Mucosa of stomach (tissue), 1 donor: Measurements from ENCODE around the gene LUZP1.

Experiments used
- H3K27me3 ChIP-seq: one replicate; pipeline ENCODE4 v1.7.0; 2013; ENCODE audit warnings: mild to moderate bottlenecking, low read length; ENCODE audit not compliant: control insufficient read depth, insufficient read depth
- H3K36me3 ChIP-seq: one replicate; pipeline ENCODE4 v1.7.0; 2013; ENCODE audit warnings: low read length; ENCODE audit not compliant: control insufficient read depth, insufficient read depth
- H3K4me1 ChIP-seq: one replicate; pipeline ENCODE4 v1.7.0; 2013; ENCODE audit warnings: mild to moderate bottlenecking, low read length; ENCODE audit not compliant: control insufficient read depth, insufficient read depth
- H3K4me3 ChIP-seq: one replicate; pipeline ENCODE4 v1.7.0; 2013; ENCODE audit warnings: low read length
- H3K9ac ChIP-seq: one replicate; pipeline ENCODE4 v1.7.0; 2013; ENCODE audit warnings: mild to moderate bottlenecking, low read length, moderate library complexity
- H3K9me3 ChIP-seq: one replicate; pipeline ENCODE4 v1.7.0; 2013; ENCODE audit warnings: mild to moderate bottlenecking, low read length, moderate library complexity; ENCODE audit not compliant: control insufficient read depth
- donor health status: Pancreatic carcinoma.

Gene LUZP1

GRCh38 chr1:23140940-23141596 is 27.6 kb downstream of the LUZP1 start:
- no peaks in the 10 kb centered on the region for H3K36me3 ChIP-seq
- no peaks in the 10 kb centered on the region for H3K9me3 ChIP-seq
- no peak overlapping the region for H3K9ac ChIP-seq
- no peaks in the 10 kb centered on the region for H3K27me3 ChIP-seq
- H3K4me1 ChIP-seq = no peaks in the 10 kb centered on the region
- H3K4me3 ChIP-seq = no peak overlapping the region

- Histone ChIP-seq H3K9me3 (no peaks in the 10 kb centered on the region), H3K27me3 (no peaks in the 10 kb centered on the region), H3K9ac (no peak overlapping the region), H3K4me1 (no peaks in the 10 kb centered on the region), H3K4me3 (no peak overlapping the region), H3K36me3 (no peaks in the 10 kb centered on the region)
Observed at GRCh38 chr1:23135268-23135667, 33.4 kb downstream of the LUZP1 start.

- Histone ChIP-seq H3K9me3 (no peaks in the 10 kb centered on the region), H3K27me3 (no peaks in the 10 kb centered on the region), H3K4me1 (no peaks in the 10 kb centered on the region), H3K4me3 (no peak overlapping the region), H3K36me3 (no peaks in the 10 kb centered on the region), H3K9ac (no peak overlapping the region)
Observed at GRCh38 chr1:23134055-23134454, 34.6 kb downstream of the LUZP1 start.

DNA sequence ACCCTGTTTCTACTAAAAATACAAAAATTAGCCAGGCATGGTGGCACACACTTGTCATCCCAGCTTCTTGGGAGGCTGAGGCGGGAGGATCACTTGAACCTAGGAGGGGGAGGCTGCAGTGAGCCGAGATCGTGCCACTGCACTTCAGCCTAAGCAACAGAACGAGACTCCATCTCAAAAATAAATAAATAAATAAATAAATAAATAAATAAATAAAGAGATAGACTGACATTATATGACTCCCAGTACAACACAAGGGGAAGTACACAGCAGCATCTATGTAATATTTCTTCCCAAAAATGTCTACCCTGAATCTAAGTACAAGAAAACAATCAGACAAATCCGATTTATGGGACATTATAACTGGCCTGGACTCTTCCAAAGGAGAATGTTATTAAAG is 35.1 kb downstream of the LUZP1 start:
- no peaks in the 10 kb centered on the region for H3K4me1 ChIP-seq
- H3K9me3 ChIP-seq = no peaks in the 10 kb centered on the region
- no peaks in the 10 kb centered on the region for H3K36me3 ChIP-seq
- no peaks in the 10 kb centered on the region for H3K27me3 ChIP-seq
- no peak overlapping the region for H3K4me3 ChIP-seq
- H3K9ac ChIP-seq = no peak overlapping the region

GRCh38 chr1:23132033-23132432 is 36.6 kb downstream of the LUZP1 start:
- Histone ChIP-seq H3K4me1 (no peaks in the 10 kb centered on the region), H3K4me3 (no peak overlapping the region), H3K36me3 (no peaks in the 10 kb centered on the region), H3K9me3 (no peaks in the 10 kb centered on the region), H3K9ac (no peak overlapping the region), H3K27me3 (no peaks in the 10 kb centered on the region)

- Histone ChIP-seq H3K4me1 (no peaks in the 10 kb centered on the region), H3K27me3 (no peaks in the 10 kb centered on the region), H3K4me3 (no peak overlapping the region)
Observed at GRCh38 chr1:23129846-23130245, 38.8 kb downstream of the LUZP1 start.

GRCh38 chr1:23126801-23127200 is 41.9 kb downstream of the LUZP1 start:
- H3K9me3 ChIP-seq = no peaks in the 10 kb centered on the region
- H3K4me3 ChIP-seq = no peak overlapping the region
- H3K36me3 ChIP-seq = no peaks in the 10 kb centered on the region
- peaks cover 10% of the 10 kb centered on the region for H3K4me1 ChIP-seq
- H3K9ac ChIP-seq = no peak overlapping the region
- H3K27me3 ChIP-seq = no peaks in the 10 kb centered on the region

More at GRCh38 chr1:23129846-23130245, 38.8 kb downstream of the LUZP1 start:
- H3K9me3 ChIP-seq = no peaks in the 10 kb centered on the region
- H3K9ac ChIP-seq = no peak overlapping the region
- no peaks in the 10 kb centered on the region for H3K36me3 ChIP-seq

DNA sequence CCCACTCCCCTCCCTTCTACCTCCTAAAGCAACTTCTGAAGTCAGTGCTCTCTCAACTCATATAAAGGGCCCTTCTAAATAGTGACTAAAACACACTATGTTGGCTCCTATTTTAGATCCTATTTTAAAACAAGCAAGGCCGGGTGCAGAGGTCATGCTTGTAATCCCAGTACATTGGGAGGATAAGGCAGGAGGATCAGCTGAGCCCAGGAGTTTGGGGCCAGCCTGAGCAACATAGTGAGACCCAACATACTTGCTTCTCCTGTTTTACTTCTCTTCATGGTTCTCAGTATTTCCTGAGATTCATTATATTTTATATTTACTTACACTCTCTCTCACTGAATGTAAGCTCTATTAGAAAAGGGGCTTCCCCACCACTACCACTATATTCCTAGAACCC is 42.5 kb downstream of the LUZP1 start:
- H3K4me3 ChIP-seq = no peak overlapping the region
- H3K27me3 ChIP-seq = no peaks in the 10 kb centered on the region
- H3K36me3 ChIP-seq = no peaks in the 10 kb centered on the region
- no peak overlapping the region for H3K9ac ChIP-seq
- peaks cover 10% of the 10 kb centered on the region for H3K4me1 ChIP-seq
- no peaks in the 10 kb centered on the region for H3K9me3 ChIP-seq

DNA sequence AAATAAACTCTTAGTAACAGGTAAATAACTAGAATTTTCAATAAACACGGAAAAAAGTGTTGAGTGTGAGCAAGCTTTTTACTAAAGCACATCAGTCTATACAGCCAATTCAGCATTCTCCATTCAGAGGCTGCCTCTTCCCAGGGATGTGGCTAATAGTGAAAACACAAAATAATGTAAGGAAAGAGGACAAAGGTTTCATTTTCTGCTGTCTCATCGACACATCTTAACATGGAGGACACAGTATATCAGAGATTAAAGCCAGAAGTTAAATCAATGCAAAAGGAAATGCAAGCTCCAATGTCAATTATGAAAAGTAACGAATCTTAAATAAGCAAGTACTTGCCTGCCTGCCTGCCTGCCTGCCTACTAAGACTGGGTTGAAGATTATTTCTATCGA is 43.2 kb downstream of the LUZP1 start:
- H3K36me3 ChIP-seq = no peaks in the 10 kb centered on the region
- H3K4me3 ChIP-seq = no peak overlapping the region
- no peaks in the 10 kb centered on the region for H3K27me3 ChIP-seq
- H3K9ac ChIP-seq = no peak overlapping the region
- peaks cover 10% of the 10 kb centered on the region for H3K4me1 ChIP-seq
- no peaks in the 10 kb centered on the region for H3K9me3 ChIP-seq

GRCh38 chr1:23124259-23125026 is 44.2 kb downstream of the LUZP1 start:
- Histone ChIP-seq H3K9ac (no peak overlapping the region), H3K9me3 (no peaks in the 10 kb centered on the region), H3K4me3 (no peak overlapping the region), H3K27me3 (no peaks in the 10 kb centered on the region), H3K36me3 (no peaks in the 10 kb centered on the region), H3K4me1 (peaks cover 13% of the 10 kb centered on the region)

- Histone ChIP-seq H3K36me3 (no peaks in the 10 kb centered on the region), H3K4me1 (peaks cover 17% of the 10 kb centered on the region)
Observed at GRCh38 chr1:23123528-23123927, 45.1 kb downstream of the LUZP1 start.

GRCh38 chr1:23122796-23123195 is 45.9 kb downstream of the LUZP1 start:
- Histone ChIP-seq H3K36me3 (no peaks in the 10 kb centered on the region), H3K4me3 (no peak overlapping the region), H3K9me3 (no peaks in the 10 kb centered on the region), H3K4me1 (peaks cover 17% of the 10 kb centered on the region), H3K27me3 (no peaks in the 10 kb centered on the region), H3K9ac (no peak overlapping the region)

More at GRCh38 chr1:23123528-23123927, 45.1 kb downstream of the LUZP1 start:
- Histone ChIP-seq H3K27me3 (no peaks in the 10 kb centered on the region), H3K4me3 (no peak overlapping the region), H3K9ac (no peak overlapping the region), H3K9me3 (no peaks in the 10 kb centered on the region)
